PFSK-1 (cell line): ENCODE measurements around the gene XYLT1.

ENCODE experiments used
- FOXP2 ChIP-seq: optimal IDR thresholded peaks from 2 replicates; pipeline ENCODE3; 2011; ENCODE audit warnings: borderline replicate concordance, control low read depth, inconsistent platforms; ENCODE audit not compliant: insufficient read depth; ENCODE audit errors: extremely low read length, extremely low read depth
- POLR2AphosphoS5 ChIP-seq: IDR thresholded peaks from 2 replicates; pipeline ENCODE4 v1.6.1; 2012; ENCODE audit warnings: low read depth, mild to moderate bottlenecking, control low read depth, low read length, moderate library complexity
- SIN3A ChIP-seq: IDR thresholded peaks from 2 replicates; pipeline ENCODE4 v1.6.1; 2012; ENCODE audit warnings: mild to moderate bottlenecking, low read length, moderate library complexity, borderline replicate concordance; ENCODE audit not compliant: insufficient read depth

DNA sequence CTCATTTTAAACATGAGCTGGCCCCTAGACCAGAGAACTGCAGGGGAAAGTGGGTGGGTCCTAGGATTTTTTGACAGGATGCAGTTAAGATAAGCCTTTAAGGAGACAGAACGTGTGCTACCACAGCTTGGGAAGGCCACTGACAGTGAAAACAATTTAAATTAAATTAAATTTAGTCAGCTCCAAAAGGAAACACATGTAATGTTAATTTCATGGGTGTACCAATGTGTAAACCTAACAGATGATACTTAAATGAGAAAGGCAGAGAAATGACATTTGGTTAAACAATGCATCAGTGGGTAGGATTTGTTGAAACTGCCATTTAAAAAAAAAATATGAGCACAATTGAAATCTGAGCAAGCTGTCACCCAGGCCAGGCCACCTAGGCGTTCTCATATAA is 250.8 kb downstream of the XYLT1 start:
- TF ChIP-seq FOXP2 (no peak), SIN3A (no peak), POLR2AphosphoS5 (no peak)
